ENCODE results near the gene TIMM17A.

Gene TIMM17A

DNA sequence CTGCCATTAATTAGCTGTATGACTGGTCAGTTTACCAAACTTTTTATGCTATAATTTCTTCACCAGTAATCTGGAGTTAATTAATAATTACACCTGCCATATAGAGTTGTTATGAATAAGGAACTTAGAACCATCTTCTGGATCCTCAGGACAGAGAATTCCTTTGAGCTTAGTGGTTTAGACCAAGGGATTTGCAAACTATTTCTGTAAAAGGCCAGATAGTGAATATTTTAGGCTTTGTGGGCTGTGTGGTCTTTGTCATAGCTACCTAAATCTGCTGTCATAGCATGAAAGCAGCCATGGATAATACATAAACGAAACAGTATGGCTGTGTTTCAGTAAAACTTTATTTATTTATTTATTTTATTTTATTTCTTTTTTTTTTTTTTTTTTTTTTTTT is 9.0 kb downstream of the TIMM17A start:
- no peak for DNase-seq (ENCODE audit: extremely low spot score)
- no peak for TF ChIP-seq SP1 (IDR thresholded peaks at IDR 0.05)
- no peak for TF ChIP-seq ELF4 (IDR thresholded peaks at IDR 0.05)
- no peak for TF ChIP-seq FOXK2 (IDR thresholded peaks at IDR 0.05)
- TF ChIP-seq L3MBTL2 (conservative IDR thresholded peaks at IDR 0.05): no peak
- TF ChIP-seq BHLHE40 (IDR thresholded peaks at IDR 0.05; ENCODE audit: borderline replicate concordance): no peak
- no peak for TF ChIP-seq HDGF (IDR thresholded peaks at IDR 0.05; ENCODE audit: borderline replicate concordance)
- TF ChIP-seq FOXM1 (IDR thresholded peaks at IDR 0.05; ENCODE audit: borderline replicate concordance): no peak
- no peak for TF ChIP-seq NFRKB (IDR thresholded peaks at IDR 0.05)
- no peak for TF ChIP-seq FOXA1 (IDR thresholded peaks at IDR 0.05)
- CTCF ChIA-PET: interaction anchor here (0.6 to 1.9 kb wide), 3 partner anchors 19 to 69 kb away, joined by 3 to 5 read pairs (median 3); no protein-coding TSS in a partner anchor
- POLR2A ChIA-PET: no interaction called here

DNA sequence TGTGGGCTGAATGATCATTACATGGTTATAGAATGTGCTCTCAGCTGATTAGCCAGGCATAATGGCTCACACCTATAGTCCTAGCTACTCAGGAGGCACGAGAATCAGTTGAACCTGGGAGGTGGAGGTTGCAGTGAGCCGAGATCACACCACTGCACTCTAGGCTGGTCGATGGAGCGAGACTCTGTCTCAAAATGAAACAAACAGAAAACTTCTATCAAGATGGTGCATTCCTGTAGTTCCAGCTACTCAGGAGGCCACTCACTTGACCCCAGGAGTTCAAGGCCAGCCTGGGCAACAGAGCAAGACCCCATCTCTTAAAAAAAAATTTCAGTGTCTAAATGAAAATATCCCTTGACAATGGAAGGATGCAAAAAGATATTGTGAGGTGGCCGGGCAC is 10.9 kb downstream of the TIMM17A start:
- CTCF ChIA-PET: interaction anchor here (1.9 kb wide), 1 partner anchor 21 kb away, joined by 5 read pairs; no protein-coding TSS in a partner anchor
- DNase-seq (ENCODE audit: extremely low spot score): no peak
- TF ChIP-seq, protein P1, sequence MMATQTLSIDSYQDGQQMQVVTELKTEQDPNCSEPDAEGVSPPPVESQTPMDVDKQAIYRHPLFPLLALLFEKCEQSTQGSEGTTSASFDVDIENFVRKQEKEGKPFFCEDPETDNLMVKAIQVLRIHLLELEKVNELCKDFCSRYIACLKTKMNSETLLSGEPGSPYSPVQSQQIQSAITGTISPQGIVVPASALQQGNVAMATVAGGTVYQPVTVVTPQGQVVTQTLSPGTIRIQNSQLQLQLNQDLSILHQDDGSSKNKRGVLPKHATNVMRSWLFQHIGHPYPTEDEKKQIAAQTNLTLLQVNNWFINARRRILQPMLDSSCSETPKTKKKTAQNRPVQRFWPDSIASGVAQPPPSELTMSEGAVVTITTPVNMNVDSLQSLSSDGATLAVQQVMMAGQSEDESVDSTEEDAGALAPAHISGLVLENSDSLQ (IDR thresholded peaks at IDR 0.05): no peak
- TF ChIP-seq BHLHE40 (IDR thresholded peaks at IDR 0.05; ENCODE audit: borderline replicate concordance) (no peak), FOXM1 (IDR thresholded peaks at IDR 0.05; ENCODE audit: borderline replicate concordance) (no peak)

DNA sequence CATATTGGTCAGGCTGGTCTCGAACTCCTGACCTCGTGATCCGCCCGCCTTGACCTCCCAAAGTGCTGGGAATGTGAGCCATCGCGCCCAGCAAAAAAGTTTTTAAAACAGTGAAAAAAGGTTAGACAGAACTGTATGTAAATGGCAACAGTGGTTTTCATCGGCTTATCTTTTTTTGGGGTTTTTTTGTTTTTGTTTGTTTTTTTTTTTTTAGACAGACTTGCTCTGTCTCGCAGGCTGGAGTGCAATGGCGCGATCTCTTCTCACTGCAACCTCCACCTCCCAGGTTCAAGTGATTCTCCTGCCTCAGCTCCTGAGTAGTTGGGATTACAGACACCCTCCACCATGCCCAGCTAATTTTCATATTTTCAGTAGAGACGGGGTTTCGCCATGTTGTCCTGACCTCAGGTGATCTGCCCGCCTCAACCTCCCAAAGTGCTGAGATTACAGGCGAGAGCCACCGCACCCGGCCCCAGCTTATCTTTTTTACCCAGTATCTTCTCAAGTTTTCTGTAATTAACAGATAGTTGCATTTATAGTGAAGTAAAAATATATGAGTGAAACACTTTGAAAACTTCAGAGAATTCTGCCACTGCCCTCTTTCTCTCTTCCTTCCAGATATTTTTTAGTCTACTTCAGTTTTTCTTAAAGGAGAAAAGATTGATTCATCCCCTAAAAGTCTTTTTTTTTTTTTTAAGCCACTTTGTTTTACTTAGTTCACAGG is 13.1 kb downstream of the TIMM17A start:
- DNase-seq (ENCODE audit: extremely low spot score): no peak
- ChIA-PET CTCF (interaction anchor here (0.7 to 1.9 kb wide), 2 partner anchors 72 to 532 kb away, joined by 5 read pairs; no protein-coding TSS in a partner anchor), POLR2A (interaction anchor here (1.1 to 1.2 kb wide), 2 partner anchors 14 to 15 kb away, joined by 3 to 4 read pairs; partner anchors contain the start of gene TIMM17A)
- TF ChIP-seq LEF1 (IDR thresholded peaks at IDR 0.05; ENCODE audit: borderline replicate concordance) (no peak), TARDBP (IDR thresholded peaks at IDR 0.05) (no peak), FOXM1 (IDR thresholded peaks at IDR 0.05; ENCODE audit: borderline replicate concordance) (no peak), SUZ12 (IDR thresholded peaks at IDR 0.05) (no peak), CTBP1 (IDR thresholded peaks at IDR 0.05; ENCODE audit: borderline replicate concordance) (no peak), ZNF384 (IDR thresholded peaks at IDR 0.05) (no peak), SP1 (IDR thresholded peaks at IDR 0.05) (no peak), FOXA1 (IDR thresholded peaks at IDR 0.05) (no peak), ARNT (IDR thresholded peaks at IDR 0.05) (no peak), L3MBTL2 (conservative IDR thresholded peaks at IDR 0.05) (no peak), NFRKB (IDR thresholded peaks at IDR 0.05) (no peak), HDGF (IDR thresholded peaks at IDR 0.05; ENCODE audit: borderline replicate concordance) (no peak), FOXK2 (IDR thresholded peaks at IDR 0.05) (no peak), BHLHE40 (IDR thresholded peaks at IDR 0.05; ENCODE audit: borderline replicate concordance) (no peak), ELF4 (IDR thresholded peaks at IDR 0.05) (no peak)
- TF ChIP-seq, protein P1 (IDR thresholded peaks at IDR 0.05): no peak

More for the DNA sequence above, 10.9 kb downstream of the TIMM17A start:
- POLR2A ChIA-PET: no interaction called here

DNA sequence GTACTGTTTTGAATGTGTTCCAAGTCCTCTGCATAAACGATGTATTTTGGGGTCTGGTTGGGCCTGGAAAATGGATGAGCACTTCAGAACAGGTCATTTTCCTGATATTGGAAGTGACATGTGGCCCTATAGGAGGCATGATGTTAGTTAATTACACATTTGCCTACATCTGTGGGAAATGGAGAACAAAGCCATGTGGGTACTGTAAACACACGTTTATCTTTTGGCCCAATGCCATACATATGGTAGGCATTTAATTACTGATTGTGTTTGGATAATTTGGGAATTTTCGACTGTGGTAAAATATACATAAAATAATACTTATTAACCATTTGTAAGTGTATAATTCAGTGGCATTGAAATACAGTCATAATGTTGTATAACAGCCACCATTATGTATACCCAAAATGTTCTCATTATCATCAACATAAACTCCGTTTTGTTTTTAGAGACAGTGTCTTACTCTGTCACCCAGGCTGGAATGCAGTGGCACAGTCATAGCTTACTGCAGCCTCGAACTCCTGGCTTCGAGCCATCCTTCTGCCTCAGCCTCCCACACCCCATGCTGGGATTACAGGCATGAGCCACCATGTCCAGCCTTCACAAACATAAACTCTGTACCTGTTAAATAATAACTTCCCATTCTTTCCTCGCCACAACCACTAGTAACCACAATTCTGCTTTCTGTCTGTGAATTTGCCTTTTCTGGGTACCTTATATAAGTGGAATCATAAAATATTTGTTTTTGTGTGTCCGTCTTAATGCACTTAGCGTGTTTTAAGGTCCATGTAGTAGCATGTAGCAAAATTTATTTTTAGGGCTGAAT is 15.2 kb downstream of the TIMM17A start:
- ChIA-PET CTCF (interaction anchor here (4.9 kb wide), 1 partner anchor 75 kb away, joined by 76 read pairs; no protein-coding TSS in a partner anchor), POLR2A (no interaction called here)
- TF ChIP-seq SP1 (IDR thresholded peaks at IDR 0.05) (no peak), SUZ12 (IDR thresholded peaks at IDR 0.05) (no peak), HDGF (IDR thresholded peaks at IDR 0.05; ENCODE audit: borderline replicate concordance) (no peak), TARDBP (IDR thresholded peaks at IDR 0.05) (no peak), LEF1 (IDR thresholded peaks at IDR 0.05; ENCODE audit: borderline replicate concordance) (no peak), ZNF384 (IDR thresholded peaks at IDR 0.05) (no peak), NFRKB (IDR thresholded peaks at IDR 0.05) (no peak), ELF4 (IDR thresholded peaks at IDR 0.05) (no peak), CTBP1 (IDR thresholded peaks at IDR 0.05; ENCODE audit: borderline replicate concordance) (no peak), FOXM1 (IDR thresholded peaks at IDR 0.05; ENCODE audit: borderline replicate concordance) (no peak)
- TF ChIP-seq, protein P1 (IDR thresholded peaks at IDR 0.05): no peak
- DNase-seq (ENCODE audit: extremely low spot score): no peak

DNA sequence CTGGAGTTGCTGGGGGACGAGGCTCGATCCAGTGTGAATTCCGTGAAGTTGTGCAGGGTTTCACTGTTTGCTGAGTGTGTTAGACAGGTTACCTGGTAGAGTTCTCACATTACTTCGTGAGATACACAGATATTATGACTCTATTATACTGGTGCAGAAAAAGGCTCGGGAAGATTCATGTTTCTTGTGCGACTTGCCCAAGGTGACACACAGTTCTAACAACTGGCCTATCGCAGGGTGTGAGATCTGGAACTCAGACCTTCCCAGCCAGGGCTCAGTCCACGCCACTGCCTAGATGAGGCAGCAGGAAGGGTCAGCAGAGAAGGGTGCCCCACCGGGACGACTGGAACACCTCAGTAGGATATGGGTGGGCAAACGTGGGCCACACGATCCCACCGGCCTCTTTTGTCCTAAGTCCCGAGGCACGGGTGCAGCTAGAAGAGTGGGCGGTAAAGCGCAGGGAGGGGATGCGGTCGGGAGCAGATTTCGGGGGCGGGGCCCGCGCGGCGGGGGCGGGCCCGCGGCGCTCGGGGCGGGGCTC is 26.8 kb downstream of the TIMM17A start:
- no peak for TF ChIP-seq LEF1 (IDR thresholded peaks at IDR 0.05; ENCODE audit: borderline replicate concordance)
- TF ChIP-seq, protein P1 (IDR thresholded peaks at IDR 0.05): no peak
- no peak for TF ChIP-seq BHLHE40 (IDR thresholded peaks at IDR 0.05; ENCODE audit: borderline replicate concordance)
- no peak for TF ChIP-seq FOXK2 (IDR thresholded peaks at IDR 0.05)
- no peak for TF ChIP-seq HDGF (IDR thresholded peaks at IDR 0.05; ENCODE audit: borderline replicate concordance)
- no peak; the same call in 1 of the 2 replicates for TF ChIP-seq L3MBTL2 (conservative IDR thresholded peaks at IDR 0.05)
- TF ChIP-seq ELF4 (IDR thresholded peaks at IDR 0.05): no peak
- no peak for TF ChIP-seq FOXM1 (IDR thresholded peaks at IDR 0.05; ENCODE audit: borderline replicate concordance)
- no peak for TF ChIP-seq NFRKB (IDR thresholded peaks at IDR 0.05)
- TF ChIP-seq ZNF384 (IDR thresholded peaks at IDR 0.05): no peak
- ChIA-PET POLR2A (interaction anchor here (0.6 to 1.7 kb wide), 8 partner anchors 8 to 152 kb away, joined by 3 to 7 read pairs (median 4); partner anchors contain the start of genes LMOD1 and TIMM17A), CTCF (interaction anchor here (1.1 kb wide), 1 partner anchor 17 kb away, joined by 3 read pairs; no protein-coding TSS in a partner anchor)
- peak; percentile 91 for DNase-seq (ENCODE audit: extremely low spot score)

Data from HEK293T (cell line).